Activated CD8-positive, alpha-beta T cell treated with anti-CD3 and anti-CD28 coated beads for 36 hours (primary cell): Measurements from ENCODE around the gene MAPK1. TPM values are rescaled to one million over a fixed set of nuclear protein-coding genes. Genes with fewer than 3 reads are reported as not detected.
"Not testable (repeated sequence)": the region's sequence is repeated elsewhere in the genome, so short reads cannot be mapped to it uniquely, and the experiment has no call there.

ENCODE experiments used
- ATAC-seq: fragments of 200-7000 bp; cut with Tn5 transposase; one replicate; pipeline ENCODE4 v1.10.0; 2021; ENCODE audit warnings: mild to moderate bottlenecking, moderate library complexity
- CTCF ChIA-PET: fragments of 350-600 bp; sonication (Branson Sonifier 250); formaldehyde crosslinking; loops from one replicate; lab custom pipeline; 2021; ENCODE audit warnings: antibody characterized with exemption; lab: Charles Lee
- POLR2A ChIA-PET: fragments of 350-600 bp; sonication (Branson Sonifier 250); formaldehyde crosslinking; loops from one replicate; lab custom pipeline; 2021; ENCODE audit warnings: antibody characterized with exemption; lab: Charles Lee
- DNase-seq: peaks from one replicate; pipeline ENCODE4 v3.0.0-alpha.2; 2020
- H3K27ac Mint-ChIP-seq: one replicate; pipeline ENCODE4 v1.8.0; 2021; ENCODE audit warnings: mild to moderate bottlenecking, mixed read lengths
- H3K27me3 Mint-ChIP-seq: one replicate; pipeline ENCODE4 v1.8.0; 2021; ENCODE audit warnings: mixed read lengths
- H3K36me3 Mint-ChIP-seq: one replicate; pipeline ENCODE4 v1.8.0; 2021; ENCODE audit warnings: low read depth, mixed read lengths
- H3K4me1 Mint-ChIP-seq: one replicate; pipeline ENCODE4 v1.8.0; 2021; ENCODE audit warnings: low read depth, mixed read lengths
- H3K4me3 Mint-ChIP-seq: one replicate; pipeline ENCODE4 v1.8.0; 2021; ENCODE audit warnings: mild to moderate bottlenecking, moderate library complexity, mixed read lengths
- H3K9me3 Mint-ChIP-seq: one replicate; pipeline ENCODE4 v1.8.0; 2021; ENCODE audit warnings: mixed read lengths
- intact Hi-C: fragments of 100-400 bp; cut with micrococcal nuclease; formaldehyde crosslinking; loops from one replicate; pipeline ENCODE4 v1.10.0; 2022
- total RNA-seq, 2 experiments: library from RNA; stranded (reverse); gene quantifications; one replicate each; pipeline ENCODE4 v1.2.3, GENCODE V29; 2021
- TF ChIP-seq, protein P1 (sequence below): fragments of 200-600 bp; IDR thresholded peaks from one replicate; pipeline ENCODE4 v1.8.0; 2022; ENCODE audit warnings: antibody characterized with exemption, mild to moderate bottlenecking

The MAPK1 gene
- total RNA-seq, 2 experiments from 2014 or later, result 87.1 to 93.4 TPM

DNA sequence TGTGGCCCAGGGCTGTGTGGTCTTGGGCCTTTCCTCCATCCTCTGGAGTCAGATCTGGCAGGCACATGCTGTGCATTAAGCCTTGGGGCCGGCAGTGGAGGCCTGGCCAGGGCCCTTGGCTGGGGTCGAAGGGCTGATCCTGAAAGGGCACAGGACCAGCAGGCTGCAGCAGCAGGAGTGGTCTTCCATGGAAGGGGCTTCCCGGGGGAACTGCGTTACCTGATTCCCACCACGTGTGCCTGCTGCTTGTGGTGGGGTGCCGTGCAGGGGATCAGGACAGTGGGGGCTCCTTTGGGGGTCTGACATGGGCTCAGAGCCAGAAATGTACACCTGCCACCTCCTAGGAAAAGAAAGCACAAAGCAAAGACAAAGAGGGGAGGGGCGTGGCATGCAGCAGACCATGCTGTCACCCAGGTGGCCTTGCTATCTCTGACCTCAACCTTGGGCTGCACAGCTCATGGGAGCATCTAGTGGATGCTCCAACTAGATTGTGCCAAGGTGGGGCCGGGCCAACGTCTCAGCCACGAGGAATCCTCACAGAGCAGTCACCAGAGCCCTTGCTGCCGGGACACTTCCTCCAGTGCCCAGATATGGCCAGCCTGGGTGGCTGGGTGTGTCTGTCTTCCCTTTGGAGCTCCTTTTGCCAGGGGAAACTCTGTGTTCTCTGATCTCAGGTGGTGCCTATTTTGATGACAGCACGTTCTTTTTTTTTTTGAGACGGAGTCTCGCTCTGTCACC lies 113.9 kb downstream of the MAPK1 start:
- no peak for DNase-seq
- ChIA-PET CTCF (interaction anchor here (0.8 kb wide), 1 partner anchor 40 kb away, joined by 3 read pairs; no protein-coding TSS in a partner anchor), POLR2A (interaction anchor here (0.7 kb wide), 1 partner anchor 215 kb away, joined by 4 read pairs; no protein-coding TSS in a partner anchor)

DNA sequence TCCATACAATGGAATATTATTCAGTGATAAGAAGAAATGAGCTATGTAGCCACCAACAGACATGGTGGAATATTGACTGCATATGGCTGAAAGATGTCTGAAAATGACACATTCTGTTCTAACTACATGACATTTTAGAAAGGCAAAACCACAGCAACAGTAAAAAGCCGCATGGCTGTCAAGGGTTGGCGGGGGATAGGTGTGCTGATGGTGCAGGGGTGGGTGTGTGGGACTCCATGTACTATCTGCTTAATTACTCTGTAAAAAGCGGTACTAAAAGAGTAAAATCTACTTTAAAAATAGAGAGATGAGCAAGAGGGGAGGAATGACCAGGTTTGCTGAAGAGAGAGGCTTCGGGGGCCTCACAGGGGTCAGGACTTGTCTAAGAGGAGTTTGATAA lies 115.2 kb downstream of the MAPK1 start:
- ChIA-PET POLR2A (no interaction called here), CTCF (no interaction called here)
- TF ChIP-seq, protein P1, sequence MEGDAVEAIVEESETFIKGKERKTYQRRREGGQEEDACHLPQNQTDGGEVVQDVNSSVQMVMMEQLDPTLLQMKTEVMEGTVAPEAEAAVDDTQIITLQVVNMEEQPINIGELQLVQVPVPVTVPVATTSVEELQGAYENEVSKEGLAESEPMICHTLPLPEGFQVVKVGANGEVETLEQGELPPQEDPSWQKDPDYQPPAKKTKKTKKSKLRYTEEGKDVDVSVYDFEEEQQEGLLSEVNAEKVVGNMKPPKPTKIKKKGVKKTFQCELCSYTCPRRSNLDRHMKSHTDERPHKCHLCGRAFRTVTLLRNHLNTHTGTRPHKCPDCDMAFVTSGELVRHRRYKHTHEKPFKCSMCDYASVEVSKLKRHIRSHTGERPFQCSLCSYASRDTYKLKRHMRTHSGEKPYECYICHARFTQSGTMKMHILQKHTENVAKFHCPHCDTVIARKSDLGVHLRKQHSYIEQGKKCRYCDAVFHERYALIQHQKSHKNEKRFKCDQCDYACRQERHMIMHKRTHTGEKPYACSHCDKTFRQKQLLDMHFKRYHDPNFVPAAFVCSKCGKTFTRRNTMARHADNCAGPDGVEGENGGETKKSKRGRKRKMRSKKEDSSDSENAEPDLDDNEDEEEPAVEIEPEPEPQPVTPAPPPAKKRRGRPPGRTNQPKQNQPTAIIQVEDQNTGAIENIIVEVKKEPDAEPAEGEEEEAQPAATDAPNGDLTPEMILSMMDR, result no peak
- Mint-ChIP-seq H3K27ac (no peak overlapping the region), H3K9me3 (no peaks in the 10 kb centered on the region), H3K4me3 (no peak overlapping the region), H3K36me3 (peaks cover 2% of the 10 kb centered on the region), H3K27me3 (no peaks in the 10 kb centered on the region), H3K4me1 (peaks cover 9% of the 10 kb centered on the region)
- DNase-seq, result no peak
- peak; percentile 42 for ATAC-seq
- intact Hi-C loops, result no loop called here

More for the DNA sequence above, 113.9 kb downstream of the MAPK1 start:
- Mint-ChIP-seq H3K4me1 (peaks cover 9% of the 10 kb centered on the region), H3K36me3 (peaks cover 8% of the 10 kb centered on the region), H3K4me3 (no peak overlapping the region), H3K27me3 (no peaks in the 10 kb centered on the region), H3K9me3 (no peaks in the 10 kb centered on the region), H3K27ac (no peak overlapping the region)
- ATAC-seq, result no peak
- TF ChIP-seq, protein P1, result no peak
- intact Hi-C loops, result no loop called here

DNA sequence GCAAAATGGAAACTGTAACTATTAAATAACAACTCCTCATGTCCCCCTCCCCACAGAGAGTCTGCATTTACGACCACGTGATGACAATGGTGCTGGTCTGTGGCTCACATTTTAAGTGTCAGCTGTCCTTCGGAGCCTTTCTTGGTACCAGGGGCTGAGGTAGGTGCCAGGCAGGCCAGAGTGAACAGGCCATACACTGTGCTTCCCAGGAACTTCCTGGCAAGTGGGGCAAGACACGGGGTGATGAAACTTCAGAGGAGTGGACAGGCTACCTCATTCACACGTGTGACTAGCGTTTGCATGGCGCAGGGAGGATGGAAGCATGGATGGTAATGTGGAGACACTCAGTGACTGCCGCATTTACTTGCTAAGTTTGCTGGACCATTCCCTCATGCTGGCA lies 121.5 kb downstream of the MAPK1 start:
- ChIA-PET CTCF (no interaction called here), POLR2A (no interaction called here)
- no peak overlapping the region for H3K27ac Mint-ChIP-seq
- H3K36me3 Mint-ChIP-seq, result no peaks in the 10 kb centered on the region
- ATAC-seq, result no peak
- H3K9me3 Mint-ChIP-seq, result no peaks in the 10 kb centered on the region
- intact Hi-C loops, result no loop called here
- no peaks in the 10 kb centered on the region for H3K4me1 Mint-ChIP-seq
- no peaks in the 10 kb centered on the region for H3K27me3 Mint-ChIP-seq
- no peak for DNase-seq
- H3K4me3 Mint-ChIP-seq, result no peak overlapping the region
- TF ChIP-seq, protein P1, result no peak

DNA sequence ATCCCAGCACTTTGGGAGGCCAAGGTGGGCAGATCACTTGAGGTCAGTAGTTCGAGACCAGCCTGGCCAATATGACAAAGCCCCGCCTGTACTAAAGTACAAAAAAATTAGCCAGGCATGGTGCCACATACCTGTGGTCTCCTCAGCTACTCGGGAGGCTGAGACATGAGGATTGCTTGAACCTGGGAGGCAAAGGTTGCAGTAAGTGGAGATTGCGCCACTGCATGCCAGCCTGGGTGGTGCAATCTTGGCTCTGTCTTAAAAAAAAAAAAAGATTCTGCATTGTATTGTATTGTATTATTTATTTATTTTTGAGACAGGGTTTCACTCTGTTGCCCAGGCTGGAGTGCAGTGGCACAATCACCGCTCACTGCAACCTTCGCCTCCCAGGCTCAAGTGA lies 122.5 kb downstream of the MAPK1 start:
- POLR2A ChIA-PET, result interaction anchor here (0.6 kb wide), 1 partner anchor 89 kb away, joined by 4 read pairs; no protein-coding TSS in a partner anchor
- ATAC-seq, H3K27me3 Mint-ChIP-seq, H3K36me3 Mint-ChIP-seq, H3K9me3 Mint-ChIP-seq, CTCF ChIA-PET, intact Hi-C loops, DNase-seq, H3K27ac Mint-ChIP-seq, H3K4me1 Mint-ChIP-seq, H3K4me3 Mint-ChIP-seq: not testable (repeated sequence)

DNA sequence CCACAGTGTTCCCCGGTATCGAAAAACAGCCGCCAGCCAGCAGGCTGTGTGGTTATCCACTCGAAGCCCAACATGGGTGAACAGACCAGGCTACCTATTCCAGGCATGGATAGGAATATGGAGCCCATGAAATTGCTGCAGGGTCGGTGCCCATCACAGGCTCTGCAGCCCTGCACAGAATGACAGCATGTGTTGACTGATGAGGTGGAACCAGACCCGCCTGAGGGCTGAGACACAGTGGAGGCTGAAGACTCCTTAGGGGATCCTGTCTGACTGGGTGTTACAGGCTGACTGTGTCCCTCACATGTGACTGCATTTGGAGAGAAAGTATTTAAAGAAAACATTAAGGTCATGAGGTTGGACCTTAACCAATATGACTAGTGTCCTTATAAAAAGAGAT lies 125.7 kb downstream of the MAPK1 start:
- intact Hi-C loops, result no loop called here
- CTCF ChIA-PET, result interaction anchor here (1.2 kb wide), 1 partner anchor 21 kb away, joined by 3 read pairs; no protein-coding TSS in a partner anchor
- no peaks in the 10 kb centered on the region for H3K27me3 Mint-ChIP-seq

More for the DNA sequence above, 125.7 kb downstream of the MAPK1 start:
- TF ChIP-seq, protein P1, result no peak
- no peaks in the 10 kb centered on the region for H3K36me3 Mint-ChIP-seq
- H3K9me3 Mint-ChIP-seq, result no peaks in the 10 kb centered on the region
- H3K27ac Mint-ChIP-seq, result no peak overlapping the region
- no peak overlapping the region for H3K4me3 Mint-ChIP-seq
- ATAC-seq (no peak), DNase-seq (no peak)
- no peaks in the 10 kb centered on the region for H3K4me1 Mint-ChIP-seq
- POLR2A ChIA-PET, result interaction anchor here (0.9 kb wide), 1 partner anchor 74 kb away, joined by 3 read pairs; no protein-coding TSS in a partner anchor
